PC-3 (cell line): ENCODE data around the gene FOXK2. TPM values are rescaled to one million over a fixed set of nuclear protein-coding genes. Genes with fewer than 3 reads are reported as not detected.

Source experiments
- ATAC-seq: fragments of 200-7000 bp; cut with Tn5 transposase; 2 replicates; pipeline ENCODE4 v1.9.1; 2020; ENCODE audit warnings: mild to moderate bottlenecking, moderate library complexity
- BruUV-seq: library from RNA; stranded (reverse); fragments of 400-500 nt; replicated peaks from 2 replicates; lab custom pipeline; 2021; lab: Mats Ljungman, UMichigan
- CTCF ChIA-PET: fragments of 300-600 bp; sonication (Branson Sonifier 250); formaldehyde crosslinking; loops from one replicate; lab custom pipeline; 2022; ENCODE audit warnings: antibody characterized with exemption; lab: Charles Lee
- POLR2A ChIA-PET: fragments of 300-600 bp; sonication (Branson Sonifier 250); formaldehyde crosslinking; loops from one replicate; lab custom pipeline; 2022; ENCODE audit warnings: antibody characterized with exemption; ENCODE audit not compliant: unreplicated experiment; lab: Charles Lee
- DNase-seq: peaks from one replicate; pipeline ENCODE4 v3.0.0-alpha.2; 2015
- H2AFZ ChIP-seq: fragments of 300-600 bp; sonication (generic); 2 replicates; pipeline ENCODE4 v1.6.0; 2016; ENCODE audit warnings: antibody characterized with exemption, low read length
- H3F3A ChIP-seq: fragments of 300-600 bp; sonication (generic); one replicate; pipeline ENCODE4 v1.6.0; 2017; ENCODE audit warnings: antibody characterized with exemption, low read length, control low read depth, mild to moderate bottlenecking; ENCODE audit not compliant: unreplicated experiment
- H3K27ac ChIP-seq: fragments of 300-600 bp; sonication (generic); 2 replicates; pipeline ENCODE4 v1.5.1; 2016; ENCODE audit warnings: mild to moderate bottlenecking, low read length
- H3K27me3 ChIP-seq: fragments of 300-600 bp; sonication (generic); 2 replicates; pipeline ENCODE4 v1.6.1; 2016; ENCODE audit warnings: low read length, mixed read lengths
- H3K36me3 ChIP-seq: fragments of 300-600 bp; sonication (generic); 2 replicates; pipeline ENCODE4 v1.6.1; 2016; ENCODE audit warnings: low read depth, mixed run types, low read length, mixed read lengths
- H3K4me1 ChIP-seq: fragments of 300-600 bp; sonication (generic); 2 replicates; pipeline ENCODE4 v1.5.1; 2016; ENCODE audit warnings: low read length; ENCODE audit not compliant: insufficient read depth
- H3K4me2 ChIP-seq: fragments of 300-600 bp; sonication (generic); 2 replicates; pipeline ENCODE4 v1.6.0; 2016; ENCODE audit warnings: low read length
- H3K4me3 ChIP-seq: fragments of 300-600 bp; sonication (generic); 2 replicates; pipeline ENCODE4 v1.5.1; 2016; ENCODE audit warnings: mild to moderate bottlenecking, low read length, mixed read lengths
- H3K79me2 ChIP-seq: fragments of 300-600 bp; sonication (generic); 2 replicates; pipeline ENCODE4 v1.6.1; 2017; ENCODE audit warnings: low read length, mixed read lengths
- H3K9ac ChIP-seq: fragments of 300-600 bp; sonication (generic); 2 replicates; pipeline ENCODE4 v1.6.0; 2016; ENCODE audit warnings: mild to moderate bottlenecking, low read length
- H3K9me2 ChIP-seq: fragments of 300-600 bp; sonication (generic); replicated peaks from 2 replicates; pipeline ENCODE4 v1.6.1; 2016; ENCODE audit warnings: mixed run types, low read length, mixed read lengths
- H3K9me3 ChIP-seq: fragments of 300-600 bp; sonication (generic); 2 replicates; pipeline ENCODE4 v1.6.1; 2016; ENCODE audit warnings: low read length, mixed read lengths
- H4K20me1 ChIP-seq: fragments of 300-600 bp; sonication (generic); 2 replicates; pipeline ENCODE4 v1.6.1; 2016; ENCODE audit warnings: low read length, mixed read lengths
- EZH2 ChIP-seq: fragments of 300-600 bp; sonication (generic); IDR thresholded peaks from one replicate; pipeline ENCODE4 v1.6.1; 2017; ENCODE audit warnings: antibody characterized with exemption, mild to moderate bottlenecking, low read length; ENCODE audit not compliant: unreplicated experiment
- EZH2phosphoT487 ChIP-seq: fragments of 300-600 bp; sonication (generic); IDR thresholded peaks from 2 replicates; pipeline ENCODE4 v1.6.1; 2018; ENCODE audit warnings: mild to moderate bottlenecking, antibody characterized with exemption, low read length, borderline replicate concordance
- intact Hi-C: fragments of 100-400 bp; cut with micrococcal nuclease; formaldehyde crosslinking; loops from 2 replicates; pipeline ENCODE4 v1.9.0; 2023
- total RNA-seq: library from RNA; depleted of rRNA; stranded (reverse); fragments of >200 nt; gene quantifications from 2 replicates; pipeline ENCODE4 v1.2.3, GENCODE V29; 2014
- TF ChIP-seq, protein P1 (sequence below): fragments of 300-600 bp; sonication (generic); conservative IDR thresholded peaks from 2 replicates; pipeline ENCODE4 v1.5.1; 2017; ENCODE audit warnings: antibody characterized with exemption, low read depth, mild to moderate bottlenecking, low read length

The FOXK2 gene
- total RNA-seq, 1 experiment from 2014 or later = 60.5 TPM

DNA sequence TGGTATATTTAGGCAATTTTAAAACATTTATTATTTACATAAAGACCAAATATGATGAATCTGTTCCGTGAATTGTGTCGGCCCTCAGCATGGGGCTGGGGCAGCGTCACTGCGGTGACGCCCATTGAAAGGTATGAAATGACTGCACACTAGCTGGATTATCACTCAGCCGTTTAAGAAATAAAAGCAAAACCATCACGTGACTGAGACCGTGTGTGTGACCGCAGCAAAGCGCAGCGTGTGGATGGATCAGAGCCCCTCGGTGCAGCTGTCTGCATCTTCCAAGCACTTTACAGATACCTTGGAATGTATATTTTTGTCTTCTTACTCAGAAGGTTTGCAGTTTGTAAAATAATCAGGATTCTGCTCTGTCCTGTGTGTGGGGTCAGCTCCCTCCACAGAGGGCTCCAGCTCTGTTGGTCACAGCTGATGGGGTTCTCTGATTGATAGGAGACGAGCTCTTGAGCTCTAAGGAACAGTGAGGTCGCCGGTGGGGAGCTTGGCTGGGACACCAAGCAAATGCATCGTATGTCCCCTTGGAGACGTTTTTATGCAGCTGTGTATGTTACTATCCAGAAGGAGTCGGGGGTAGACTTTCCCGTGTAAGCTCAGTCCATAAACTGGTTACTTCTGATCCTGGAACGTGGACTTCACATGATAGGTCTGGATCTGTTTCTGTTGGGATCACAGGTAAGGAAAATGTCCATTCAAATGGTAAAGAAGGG is 83.6 kb downstream of the FOXK2 start:
- Histone ChIP-seq H3K9me2 (no peaks in the 10 kb centered on the region), H3F3A (no peaks in the 10 kb centered on the region), H3K4me1 (no peaks in the 10 kb centered on the region), H3K36me3 (peaks cover 45% of the 10 kb centered on the region), H2AFZ (no peak overlapping the region), H3K79me2 (no peaks in the 10 kb centered on the region), H3K9me3 (no peaks in the 10 kb centered on the region), H3K4me3 (no peak overlapping the region), H3K4me2 (no peak overlapping the region), H3K9ac (no peak overlapping the region), H3K27me3 (no peaks in the 10 kb centered on the region), H3K27ac (no peak overlapping the region), H4K20me1 (no peaks in the 10 kb centered on the region)
- intact Hi-C loops = no loop called here
- no peak for ATAC-seq
- no peak for TF ChIP-seq EZH2
- no peak for TF ChIP-seq EZH2phosphoT487
- TF ChIP-seq, protein P1, sequence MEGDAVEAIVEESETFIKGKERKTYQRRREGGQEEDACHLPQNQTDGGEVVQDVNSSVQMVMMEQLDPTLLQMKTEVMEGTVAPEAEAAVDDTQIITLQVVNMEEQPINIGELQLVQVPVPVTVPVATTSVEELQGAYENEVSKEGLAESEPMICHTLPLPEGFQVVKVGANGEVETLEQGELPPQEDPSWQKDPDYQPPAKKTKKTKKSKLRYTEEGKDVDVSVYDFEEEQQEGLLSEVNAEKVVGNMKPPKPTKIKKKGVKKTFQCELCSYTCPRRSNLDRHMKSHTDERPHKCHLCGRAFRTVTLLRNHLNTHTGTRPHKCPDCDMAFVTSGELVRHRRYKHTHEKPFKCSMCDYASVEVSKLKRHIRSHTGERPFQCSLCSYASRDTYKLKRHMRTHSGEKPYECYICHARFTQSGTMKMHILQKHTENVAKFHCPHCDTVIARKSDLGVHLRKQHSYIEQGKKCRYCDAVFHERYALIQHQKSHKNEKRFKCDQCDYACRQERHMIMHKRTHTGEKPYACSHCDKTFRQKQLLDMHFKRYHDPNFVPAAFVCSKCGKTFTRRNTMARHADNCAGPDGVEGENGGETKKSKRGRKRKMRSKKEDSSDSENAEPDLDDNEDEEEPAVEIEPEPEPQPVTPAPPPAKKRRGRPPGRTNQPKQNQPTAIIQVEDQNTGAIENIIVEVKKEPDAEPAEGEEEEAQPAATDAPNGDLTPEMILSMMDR = no peak
- DNase-seq = no peak
- no TSS peak for BruUV-seq
- ChIA-PET POLR2A (no interaction called here), CTCF (no interaction called here)

DNA sequence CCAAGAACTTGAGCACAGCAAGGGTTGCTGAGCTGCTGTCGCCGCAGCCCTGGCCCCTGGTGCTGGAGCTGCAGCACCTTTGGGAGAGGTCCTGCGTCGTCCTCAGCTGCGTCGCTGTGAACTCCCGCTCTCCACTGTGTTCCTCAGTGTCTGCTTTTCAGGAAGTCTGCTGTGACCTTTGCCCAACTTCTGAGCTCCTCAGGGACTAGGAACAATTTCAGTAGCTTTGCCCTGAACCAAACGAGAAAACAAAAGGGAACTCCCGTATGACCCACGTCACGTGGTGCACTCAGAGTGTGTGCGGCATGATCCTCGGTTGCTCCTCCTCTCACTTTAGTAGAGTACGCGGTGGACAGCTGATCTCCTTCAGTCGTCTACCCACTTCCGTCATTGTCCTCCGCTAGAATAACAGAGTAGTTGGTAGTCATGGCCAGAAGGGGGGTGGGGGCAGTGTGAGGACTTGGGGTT is 84.5 kb downstream of the FOXK2 start:
- H3F3A ChIP-seq = no peaks in the 10 kb centered on the region
- H4K20me1 ChIP-seq = no peaks in the 10 kb centered on the region
- no TSS peak for BruUV-seq
- H3K9me2 ChIP-seq = no peaks in the 10 kb centered on the region
- peaks cover 39% of the 10 kb centered on the region for H3K36me3 ChIP-seq
- POLR2A ChIA-PET = no interaction called here
- intact Hi-C loops = no loop called here
- DNase-seq (no peak), ATAC-seq (no peak)
- no peaks in the 10 kb centered on the region for H3K4me1 ChIP-seq
- no peaks in the 10 kb centered on the region for H3K27me3 ChIP-seq
- H3K27ac ChIP-seq = no peak overlapping the region
- H3K4me2 ChIP-seq = no peak overlapping the region
- no peak overlapping the region for H3K9ac ChIP-seq
- CTCF ChIA-PET = no interaction called here
- H3K9me3 ChIP-seq = no peaks in the 10 kb centered on the region
- TF ChIP-seq, protein P1 = no peak
- no peak for TF ChIP-seq EZH2phosphoT487
- TF ChIP-seq EZH2 = no peak
- H2AFZ ChIP-seq = no peak overlapping the region
- H3K4me3 ChIP-seq = no peak overlapping the region
- H3K79me2 ChIP-seq = no peaks in the 10 kb centered on the region

DNA sequence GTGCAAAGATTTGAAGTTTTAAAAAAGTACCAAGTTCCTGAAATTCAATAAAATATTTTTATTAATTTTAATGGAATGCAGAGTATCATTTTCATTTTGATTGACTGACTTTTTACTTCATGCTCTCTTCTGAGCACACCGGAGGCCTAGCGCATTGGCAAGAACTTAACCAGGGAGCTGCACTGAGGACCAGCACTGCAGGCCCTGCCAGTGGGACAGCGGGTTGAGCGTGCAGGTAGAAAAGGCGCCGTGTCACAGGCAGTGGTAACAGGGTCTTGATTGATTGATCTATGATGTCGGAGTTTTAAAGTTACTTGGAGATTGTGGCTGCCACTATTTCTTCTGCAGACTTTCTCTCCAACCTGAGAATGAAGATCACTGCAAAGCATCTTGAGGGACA is 85.0 kb downstream of the FOXK2 start:
- H3K9me3 ChIP-seq = no peaks in the 10 kb centered on the region
- no peak overlapping the region for H2AFZ ChIP-seq
- no peak for TF ChIP-seq EZH2phosphoT487
- TF ChIP-seq EZH2 = no peak
- TF ChIP-seq, protein P1 = no peak
- intact Hi-C loops = no loop called here
- CTCF ChIA-PET = no interaction called here
- H3K4me2 ChIP-seq = no peak overlapping the region
- H3K36me3 ChIP-seq = peaks cover 39% of the 10 kb centered on the region
- no TSS peak for BruUV-seq
- H3K9ac ChIP-seq = no peak overlapping the region
- no peaks in the 10 kb centered on the region for H3K9me2 ChIP-seq
- POLR2A ChIA-PET = no interaction called here
- H3K27me3 ChIP-seq = no peaks in the 10 kb centered on the region
- H4K20me1 ChIP-seq = no peaks in the 10 kb centered on the region
- H3K4me1 ChIP-seq = no peaks in the 10 kb centered on the region
- H3K79me2 ChIP-seq = no peaks in the 10 kb centered on the region
- peaks cover under 1% of the 10 kb centered on the region for H3F3A ChIP-seq
- no peak overlapping the region for H3K4me3 ChIP-seq
- H3K27ac ChIP-seq = no peak overlapping the region
- no peak for ATAC-seq
- no peak for DNase-seq
